Stimulated activated CD8-positive, alpha-beta memory T cell treated with anti-CD3 and anti-CD28 coated beads, Interleukin-4, amount 100 ng/mL, for 24 hours (primary cell): ENCODE measurements around the gene TMEM86A.
A peak's percentile ranks its signal among the peaks of the same experiment; 100 is the strongest.

Experiments used
- DNase-seq: peaks from one replicate; pipeline ENCODE4 v3.0.0-alpha.2; 2020; ENCODE audit warnings: low read depth

TMEM86A gene

DNA sequence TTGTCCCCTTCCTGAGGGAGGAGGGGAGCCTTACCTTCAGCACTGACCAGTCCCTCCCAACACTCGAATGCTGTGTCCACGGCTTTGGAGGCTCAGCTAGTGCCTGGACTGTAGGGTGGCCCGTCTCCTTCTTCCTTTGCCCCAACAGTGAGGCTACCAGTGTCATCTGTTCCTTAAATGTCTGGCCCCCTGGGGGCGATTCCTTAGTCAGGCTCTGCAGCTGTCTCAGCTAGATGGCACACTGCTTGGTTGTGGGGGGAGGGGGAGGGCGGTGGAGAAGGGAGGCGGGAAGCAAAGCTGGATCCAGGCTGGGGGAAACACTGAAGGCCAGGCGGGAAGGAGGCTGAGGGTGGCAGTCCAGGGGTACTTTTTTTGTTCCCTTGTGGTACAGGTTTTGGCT lies 27.5 kb downstream of the TMEM86A start, which contains the start of gene IGSF22:
IGSF22 (minus strand) TSS at position 149 of the 400 bp plus-strand sequence. CDS start 1,952 bp downstream, outside the sequence.
- no peak for DNase-seq

GRCh38 chr11:18727479-18728236 lies 29.1 kb downstream of the TMEM86A start:
- DNase-seq, result peak; percentile 19

- no peak for DNase-seq
Measured at GRCh38 chr11:18728658-18729057, 30.1 kb downstream of the TMEM86A start.

GRCh38 chr11:18729426-18729825 lies 30.8 kb downstream of the TMEM86A start:
- no peak for DNase-seq

DNA sequence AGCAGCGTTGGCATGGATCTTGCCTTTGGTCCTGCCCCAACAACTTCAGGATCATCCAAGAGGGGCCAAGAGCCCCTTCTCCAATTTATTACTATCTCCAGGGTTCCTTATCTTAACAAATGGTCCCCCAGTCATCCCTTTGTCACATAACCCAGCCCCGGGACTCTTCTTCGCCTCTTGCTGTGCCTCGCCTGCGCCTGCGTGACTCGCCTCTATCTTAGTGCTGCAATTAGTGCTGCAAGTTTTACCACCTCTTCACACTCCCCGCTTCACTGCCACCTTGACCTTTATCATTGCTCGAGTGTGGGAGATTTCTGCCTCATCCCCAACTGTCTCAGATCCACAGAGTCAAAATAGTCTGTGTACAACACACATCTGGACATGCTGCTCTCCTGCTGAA lies 31.4 kb downstream of the TMEM86A start:
- DNase-seq, result no peak

DNA sequence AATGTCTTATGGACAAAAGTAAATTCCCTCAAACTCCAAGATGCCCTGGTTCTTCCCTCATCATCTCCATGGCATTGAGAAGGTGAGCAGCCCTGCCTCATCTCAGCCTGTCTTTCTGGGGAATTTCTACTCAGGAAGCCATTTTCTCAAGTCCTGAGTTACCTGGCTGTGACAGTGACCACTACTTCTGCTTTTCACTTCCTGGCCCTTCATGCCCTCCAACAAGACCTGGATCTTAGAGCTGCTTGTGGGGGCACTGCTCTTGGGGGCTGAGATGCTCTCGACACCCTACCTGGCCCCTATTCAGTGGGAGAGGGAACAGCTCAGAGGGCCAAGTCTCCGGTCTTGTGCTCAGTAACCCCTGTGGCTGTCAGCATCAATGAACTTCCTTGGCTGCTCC lies 32.9 kb downstream of the TMEM86A start:
- DNase-seq, result no peak

- peak; percentile 53 for DNase-seq
Measured at GRCh38 chr11:18731949-18732821, 33.6 kb downstream of the TMEM86A start.

DNA sequence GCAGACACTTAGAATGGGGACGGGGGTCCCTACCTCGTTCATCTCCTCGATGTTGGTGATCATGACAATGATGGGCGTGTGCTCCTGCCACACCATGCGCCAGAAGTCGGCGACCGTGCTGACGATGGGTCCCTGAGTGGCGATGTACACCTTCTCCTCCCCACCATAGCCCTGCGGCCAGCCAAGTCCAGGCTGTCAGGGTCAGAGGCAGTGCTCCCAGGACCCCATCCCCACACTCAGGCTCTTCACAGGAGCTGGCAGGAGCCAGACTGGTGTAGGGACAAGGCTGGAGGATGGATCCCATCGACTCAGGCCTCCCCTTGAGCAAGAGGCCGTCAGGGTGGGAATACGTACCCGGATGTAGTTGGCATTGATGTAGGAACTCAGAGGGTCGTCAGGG lies 34.6 kb downstream of the TMEM86A start:
- DNase-seq, result no peak

DNA sequence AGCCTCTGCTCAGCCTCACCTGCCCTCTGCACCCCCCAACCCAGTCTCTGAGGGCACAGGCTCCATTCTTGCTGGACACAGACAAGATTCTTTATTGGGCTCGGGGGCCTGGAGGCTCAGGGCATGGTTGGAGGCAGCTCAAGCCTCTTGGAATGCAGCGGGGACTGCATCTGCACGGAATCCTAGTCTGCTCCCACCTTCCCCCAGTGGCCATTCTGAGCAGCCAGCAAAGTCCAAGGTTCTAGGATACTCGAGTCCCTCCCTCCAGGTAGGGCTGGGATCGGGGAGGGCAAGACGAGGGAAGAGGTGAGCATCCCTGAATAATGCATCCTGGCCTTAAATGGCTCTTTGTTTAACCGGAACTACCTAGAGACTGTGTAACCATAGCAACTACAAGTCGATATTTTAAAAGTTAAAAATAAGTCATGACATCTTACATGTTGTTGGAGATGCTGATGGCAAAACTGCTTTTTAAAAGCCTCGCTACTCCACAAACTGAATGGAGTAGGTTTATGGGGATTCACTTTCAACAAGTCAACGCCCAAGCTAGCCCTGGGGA lies 38.1 kb downstream of the TMEM86A start:
- no peak for DNase-seq

GRCh38 chr11:18737642-18738041 lies 39.1 kb downstream of the TMEM86A start:
- DNase-seq, result no peak

DNA sequence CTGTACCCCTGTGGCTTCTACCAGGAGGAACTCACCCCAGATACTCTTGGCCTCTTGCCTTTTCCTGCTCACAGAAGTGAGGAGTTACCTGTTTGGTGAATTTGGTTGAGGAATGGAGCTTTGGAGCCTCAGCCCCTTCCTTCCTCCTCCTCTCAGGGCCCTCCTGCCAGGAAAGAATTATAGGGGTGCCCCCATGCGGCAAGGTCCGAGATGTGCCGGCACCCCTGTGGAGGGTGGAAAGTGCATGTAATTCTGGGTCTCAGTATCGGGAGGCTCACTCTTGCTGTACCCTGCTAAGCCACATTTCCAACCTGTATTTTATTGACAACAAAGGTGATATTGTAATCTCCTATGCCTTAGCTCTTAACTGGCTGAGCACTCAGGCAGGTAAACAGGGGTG lies 41.1 kb downstream of the TMEM86A start:
- DNase-seq, result no peak

GRCh38 chr11:18741783-18742182 lies 43.2 kb downstream of the TMEM86A start:
- DNase-seq, result no peak

DNA sequence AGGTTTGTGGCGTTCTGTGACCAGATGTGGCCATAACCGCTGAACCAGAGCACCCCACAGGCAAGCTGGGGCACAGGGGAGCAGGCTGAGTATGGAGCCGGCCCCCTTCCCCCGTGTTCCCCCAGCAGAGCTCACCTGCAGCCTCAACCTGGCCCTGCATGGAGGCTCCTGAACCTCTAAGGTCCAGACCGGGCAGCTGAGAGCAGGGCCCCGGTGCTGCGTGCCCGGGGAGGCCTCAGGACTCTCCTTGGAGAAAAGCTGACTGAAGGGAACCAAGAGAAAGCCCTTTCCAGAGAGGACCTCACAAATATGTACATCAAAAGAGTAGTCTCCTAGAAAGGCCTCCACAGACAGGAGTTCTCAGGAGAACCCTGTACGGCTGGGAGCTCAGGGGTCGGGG lies 44.8 kb downstream of the TMEM86A start:
- DNase-seq, result no peak

DNA sequence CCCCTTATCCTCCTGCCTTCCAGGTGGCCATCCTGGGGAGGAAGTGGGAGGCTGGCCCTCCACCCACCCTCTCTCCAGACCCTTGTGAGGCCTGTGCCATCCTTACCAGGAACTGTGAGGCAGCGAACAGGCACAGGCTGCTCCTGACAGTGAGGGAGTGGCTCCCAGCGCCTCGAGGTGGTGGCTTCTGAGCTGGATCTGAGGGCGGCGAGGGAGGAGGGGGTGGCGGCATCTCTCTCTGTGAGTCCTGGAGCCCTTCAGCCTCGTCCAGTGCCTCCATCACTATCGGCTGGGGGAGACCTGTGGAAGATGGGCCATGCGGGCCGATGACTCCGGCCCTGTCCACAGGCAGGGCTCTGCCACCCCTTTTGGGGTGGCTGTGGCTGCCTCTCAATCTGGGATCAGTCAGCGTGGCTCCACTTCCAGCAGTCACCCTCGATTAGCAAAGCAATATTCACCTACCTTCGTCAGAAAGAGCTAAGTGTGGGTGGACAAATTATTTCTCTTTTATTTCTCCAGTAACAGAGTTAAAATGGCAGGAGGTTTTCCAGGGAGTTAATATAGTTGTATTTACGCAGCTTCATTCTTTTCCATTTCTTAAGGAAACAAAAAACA lies 45.4 kb downstream of the TMEM86A start:
- DNase-seq, result no peak

DNA sequence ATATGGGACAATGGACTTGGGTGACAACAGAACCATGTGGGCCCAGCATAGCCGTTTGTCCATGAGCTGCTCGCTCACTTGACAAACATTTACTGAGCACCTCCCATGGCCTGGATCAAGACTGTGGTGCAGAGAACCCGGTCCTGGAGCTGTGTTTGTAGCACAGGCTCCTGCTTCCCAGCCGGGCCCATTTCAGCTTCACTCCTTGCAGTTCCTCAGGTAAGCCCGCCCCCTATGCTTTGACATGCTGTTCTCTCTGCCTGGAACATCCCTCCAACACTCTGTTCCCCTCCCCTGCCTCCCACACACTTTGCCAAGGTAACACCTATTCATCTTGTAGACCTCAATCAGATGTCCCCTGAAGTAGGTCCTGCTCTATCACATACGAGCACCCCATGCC lies 46.7 kb downstream of the TMEM86A start:
- DNase-seq, result no peak

GRCh38 chr11:18748766-18749365 lies 50.3 kb downstream of the TMEM86A start:
- DNase-seq, result no peak

DNA sequence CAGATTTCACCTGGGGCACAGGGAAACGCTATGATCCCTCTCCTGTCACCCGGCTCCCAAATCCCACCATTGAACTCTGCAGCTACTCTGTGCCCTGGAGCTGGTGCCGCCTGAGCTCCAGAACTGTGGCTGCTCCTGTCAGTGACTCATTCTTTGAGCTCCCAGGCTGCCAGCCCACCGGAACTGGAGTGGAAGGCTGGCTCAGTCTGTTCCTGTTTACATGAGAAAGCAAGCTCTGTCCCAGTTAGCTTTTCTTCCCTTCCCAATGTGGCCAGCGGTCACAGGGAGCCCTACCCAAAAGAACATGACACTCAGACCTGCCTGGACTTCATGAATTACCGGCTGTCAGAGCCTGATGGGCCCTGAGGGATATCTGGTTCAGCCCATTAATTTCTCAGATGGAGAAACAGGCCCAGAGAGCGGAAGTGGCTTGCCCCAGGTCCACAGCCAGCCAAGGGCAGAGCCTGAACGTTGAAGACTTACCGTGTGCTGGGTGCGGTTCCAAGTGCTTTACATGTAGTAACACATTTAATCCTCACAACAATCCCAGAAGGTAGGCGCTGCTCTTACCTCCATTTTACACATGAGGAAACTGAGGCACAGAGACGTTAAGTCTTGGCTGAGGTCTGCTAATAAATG lies 51.2 kb downstream of the TMEM86A start:
- no peak for DNase-seq

GRCh38 chr11:18750944-18751343 lies 52.4 kb downstream of the TMEM86A start:
- no peak for DNase-seq

DNA sequence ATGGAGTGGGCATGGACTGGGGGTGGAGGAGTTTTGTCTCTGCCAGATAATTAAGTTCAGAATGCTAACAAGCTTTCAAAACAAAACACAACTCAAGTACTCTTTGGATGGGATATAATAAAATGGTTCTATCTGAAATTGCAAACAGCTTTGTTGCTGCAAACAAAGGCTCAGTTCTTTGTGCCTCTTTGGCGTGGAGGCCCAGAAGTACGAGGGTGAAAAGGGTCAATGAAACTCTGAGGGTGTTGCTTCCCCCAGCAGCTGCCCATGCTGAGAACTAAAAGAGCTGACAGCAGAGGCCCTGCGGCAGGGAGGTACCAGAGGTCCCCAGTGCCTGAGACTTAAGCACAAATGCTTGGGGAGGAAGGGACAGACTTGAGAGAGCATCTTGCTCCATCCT lies 53.9 kb downstream of the TMEM86A start:
- DNase-seq, result no peak

DNA sequence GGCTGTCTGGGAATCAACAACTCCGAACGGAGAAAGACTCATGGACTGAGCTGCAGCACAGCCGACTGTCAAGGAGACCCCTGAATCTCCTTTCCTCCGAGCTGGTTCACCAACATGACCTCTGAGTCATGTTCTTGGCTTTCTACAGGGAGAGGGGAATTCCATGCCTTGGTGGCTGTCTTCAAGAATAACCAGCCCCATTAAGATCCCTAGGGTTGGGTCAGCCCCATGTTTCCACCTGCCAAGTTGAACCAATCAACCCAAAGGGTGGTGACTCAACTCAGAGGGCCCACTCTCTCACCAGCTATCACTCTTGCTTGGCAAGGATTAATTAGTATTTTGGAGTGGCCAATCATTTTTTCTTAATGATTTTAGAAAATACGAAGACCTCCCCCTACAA lies 55.7 kb downstream of the TMEM86A start:
- no peak for DNase-seq
